HG03060 (cell line): ENCODE results near the gene BARX2.

Experiments
- ATAC-seq: cut with Tn5 transposase; IDR thresholded peaks from one replicate; pipeline ENCODE4 v1.9.1; 2021; ENCODE audit warnings: low read depth, moderate number of reproducible peaks; ENCODE audit not compliant: unreplicated experiment

Gene BARX2

GRCh38 chr11:129372609-129373488 lies 2.8 kb upstream of the BARX2 start:
- ATAC-seq = no peak

GRCh38 chr11:129373489-129373953 lies 2.1 kb upstream of the BARX2 start:
- no peak for ATAC-seq

- ATAC-seq = no peak
Measured at GRCh38 chr11:129374081-129374992, 1.3 kb upstream of the BARX2 start.

GRCh38 chr11:129374993-129375750 lies 476 bp upstream of the BARX2 start:
- no peak for ATAC-seq

- ATAC-seq = no peak
Measured at GRCh38 chr11:129376658-129377341, 1.2 kb downstream of the BARX2 start.

GRCh38 chr11:129377739-129378138 lies 2.1 kb downstream of the BARX2 start:
- no peak for ATAC-seq

- no peak for ATAC-seq
Measured at GRCh38 chr11:129380413-129380812, 4.8 kb downstream of the BARX2 start.

GRCh38 chr11:129382583-129382982 lies 6.9 kb downstream of the BARX2 start:
- no peak for ATAC-seq

GRCh38 chr11:129383060-129383459 lies 7.4 kb downstream of the BARX2 start:
- no peak for ATAC-seq

GRCh38 chr11:129383502-129383901 lies 7.9 kb downstream of the BARX2 start:
- no peak for ATAC-seq

GRCh38 chr11:129384415-129384814 lies 8.8 kb downstream of the BARX2 start:
- ATAC-seq = no peak

GRCh38 chr11:129385801-129386200 lies 10.2 kb downstream of the BARX2 start:
- ATAC-seq = no peak

- no peak for ATAC-seq
Measured at GRCh38 chr11:129386795-129387397, 11.2 kb downstream of the BARX2 start.

- ATAC-seq = no peak
Measured at GRCh38 chr11:129387434-129387833, 11.8 kb downstream of the BARX2 start.

- no peak for ATAC-seq
Measured at GRCh38 chr11:129388824-129389223, 13.2 kb downstream of the BARX2 start.

GRCh38 chr11:129390303-129390821 lies 14.7 kb downstream of the BARX2 start:
- ATAC-seq = no peak

GRCh38 chr11:129391360-129391759 lies 15.7 kb downstream of the BARX2 start:
- ATAC-seq = no peak

GRCh38 chr11:129391821-129392220 lies 16.2 kb downstream of the BARX2 start:
- ATAC-seq = no peak

- no peak for ATAC-seq
Measured at GRCh38 chr11:129392995-129393394, 17.3 kb downstream of the BARX2 start.
